Activated effector memory CD4-positive, alpha-beta T cell treated with anti-CD3 and anti-CD28 coated beads, Interleukin-2, amount 50 U/mL, for 16 hours (primary cell): Measurements from ENCODE around the gene GCNT4.

Experiments used
- DNase-seq: peaks from one replicate; pipeline ENCODE4 v3.0.0-alpha.2; 2020

The GCNT4 gene

GRCh38 chr5:75049456-75050351 lies 2.7 kb downstream of the GCNT4 start:
- DNase-seq = peak; percentile 86

GRCh38 chr5:75048457-75048953 lies 3.9 kb downstream of the GCNT4 start:
- no peak for DNase-seq

GRCh38 chr5:75047356-75047755 lies 5.0 kb downstream of the GCNT4 start:
- DNase-seq = no peak

- no peak for DNase-seq
These were observed 5.8 kb downstream of the GCNT4 start for GRCh38 chr5:75046366-75047142.

GRCh38 chr5:75045071-75045470 lies 7.3 kb downstream of the GCNT4 start:
- no peak for DNase-seq

GRCh38 chr5:75044406-75044805 lies 8.0 kb downstream of the GCNT4 start:
- no peak for DNase-seq

GRCh38 chr5:75043633-75044264 lies 8.6 kb downstream of the GCNT4 start:
- no peak for DNase-seq

GRCh38 chr5:75042522-75042921 lies 9.8 kb downstream of the GCNT4 start:
- DNase-seq = no peak

- DNase-seq = no peak
These were observed 11.4 kb downstream of the GCNT4 start for GRCh38 chr5:75040973-75041372.

GRCh38 chr5:75037106-75037505 lies 15.3 kb downstream of the GCNT4 start:
- DNase-seq = peak; percentile 68

GRCh38 chr5:75034137-75034739 lies 18.1 kb downstream of the GCNT4 start:
- no peak for DNase-seq

GRCh38 chr5:75031366-75031765 lies 21.0 kb downstream of the GCNT4 start:
- DNase-seq = no peak

GRCh38 chr5:75028090-75028489 lies 24.3 kb downstream of the GCNT4 start:
- no peak for DNase-seq

GRCh38 chr5:75023368-75024159 lies 28.8 kb downstream of the GCNT4 start:
- no peak for DNase-seq

GRCh38 chr5:75021800-75022199 lies 30.6 kb downstream of the GCNT4 start:
- DNase-seq = no peak

- no peak for DNase-seq
These were observed 31.1 kb downstream of the GCNT4 start for GRCh38 chr5:75021219-75021618.

GRCh38 chr5:75020016-75020656 lies 32.2 kb downstream of the GCNT4 start:
- no peak for DNase-seq

GRCh38 chr5:75018805-75019587 lies 33.4 kb downstream of the GCNT4 start:
- no peak for DNase-seq

GRCh38 chr5:75017971-75018370 lies 34.4 kb downstream of the GCNT4 start:
- DNase-seq = no peak

GRCh38 chr5:75016896-75017295 lies 35.5 kb downstream of the GCNT4 start:
- no peak for DNase-seq

GRCh38 chr5:75012748-75013147 lies 39.6 kb downstream of the GCNT4 start:
- no peak for DNase-seq
